ENCODE results near the gene HELZ. TPM values are rescaled to one million over a fixed set of nuclear protein-coding genes. Genes with fewer than 3 reads are reported as not detected.

HELZ gene
- total and polyA plus RNA-seq, 4 donors = 3.8 to 69.2 (median 25.7) TPM

DNA sequence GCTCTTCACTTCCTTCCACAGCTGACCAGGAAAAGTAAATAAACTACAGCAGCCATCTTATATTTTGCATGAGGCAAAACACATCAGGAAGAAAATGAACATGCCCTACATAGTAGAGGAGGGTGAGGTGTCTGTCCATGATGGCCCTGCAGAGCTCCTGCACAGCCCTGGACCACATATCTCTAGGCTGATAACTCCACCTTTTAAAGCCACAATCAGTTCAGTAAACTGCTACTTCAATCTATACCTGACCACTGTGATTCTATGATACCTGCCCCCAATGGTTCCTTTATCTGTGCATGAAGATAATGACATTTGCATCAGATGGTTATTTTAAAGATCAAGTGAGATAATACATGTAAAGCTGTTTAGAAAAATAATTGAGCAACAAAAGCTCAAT lies 82.2 kb downstream of the HELZ start:
- DNase-seq (ENCODE audit: low spot score) = no peak
- peaks cover 0 to 53% (median 27%) of the 10 kb centered on the region in 4 donors for H3K36me3 ChIP-seq (ENCODE audit: control insufficient read depth in 4 of 4, insufficient read depth in 3 of 4, low read depth in 1 of 4, low read length in 3 of 4)

DNA sequence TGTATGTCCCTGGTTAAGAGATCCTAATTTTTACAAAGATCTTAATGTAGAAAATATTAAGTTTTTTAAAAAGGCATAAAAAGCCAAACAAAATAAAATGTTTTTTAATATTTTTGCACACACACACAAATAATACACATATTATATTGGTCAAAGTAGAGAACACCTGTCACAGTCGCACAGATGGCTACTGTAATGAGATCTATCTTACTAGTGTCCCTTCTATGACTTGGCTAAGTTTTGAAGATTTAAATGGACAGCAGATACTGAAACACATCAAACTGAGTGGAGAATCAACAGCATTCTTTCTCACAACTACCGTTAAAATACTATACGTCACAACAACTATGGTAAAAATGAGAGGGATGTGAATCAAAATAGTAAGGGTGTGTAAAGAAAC lies 83.4 kb downstream of the HELZ start:
- no peak overlapping the region for H3K27ac ChIP-seq (ENCODE audit: low read depth in 1 of 2, low read length in 2 of 2)
- H3K9ac ChIP-seq (ENCODE audit: low read depth in 1 of 2, low read length in 2 of 2) = no peak overlapping the region
- no peak overlapping the region for H3K4me3 ChIP-seq (ENCODE audit: low read depth in 1 of 3, low read length in 3 of 3)
- no peaks in the 10 kb centered on the region for H3K27me3 ChIP-seq (ENCODE audit: control insufficient read depth in 4 of 4, insufficient read depth in 4 of 4, low read length in 3 of 4)
- no peaks in the 10 kb centered on the region for H3K4me1 ChIP-seq (ENCODE audit: control insufficient read depth in 4 of 4, insufficient read depth in 4 of 4, low read length in 3 of 4)
- TF ChIP-seq, protein P1, sequence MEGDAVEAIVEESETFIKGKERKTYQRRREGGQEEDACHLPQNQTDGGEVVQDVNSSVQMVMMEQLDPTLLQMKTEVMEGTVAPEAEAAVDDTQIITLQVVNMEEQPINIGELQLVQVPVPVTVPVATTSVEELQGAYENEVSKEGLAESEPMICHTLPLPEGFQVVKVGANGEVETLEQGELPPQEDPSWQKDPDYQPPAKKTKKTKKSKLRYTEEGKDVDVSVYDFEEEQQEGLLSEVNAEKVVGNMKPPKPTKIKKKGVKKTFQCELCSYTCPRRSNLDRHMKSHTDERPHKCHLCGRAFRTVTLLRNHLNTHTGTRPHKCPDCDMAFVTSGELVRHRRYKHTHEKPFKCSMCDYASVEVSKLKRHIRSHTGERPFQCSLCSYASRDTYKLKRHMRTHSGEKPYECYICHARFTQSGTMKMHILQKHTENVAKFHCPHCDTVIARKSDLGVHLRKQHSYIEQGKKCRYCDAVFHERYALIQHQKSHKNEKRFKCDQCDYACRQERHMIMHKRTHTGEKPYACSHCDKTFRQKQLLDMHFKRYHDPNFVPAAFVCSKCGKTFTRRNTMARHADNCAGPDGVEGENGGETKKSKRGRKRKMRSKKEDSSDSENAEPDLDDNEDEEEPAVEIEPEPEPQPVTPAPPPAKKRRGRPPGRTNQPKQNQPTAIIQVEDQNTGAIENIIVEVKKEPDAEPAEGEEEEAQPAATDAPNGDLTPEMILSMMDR (IDR thresholded peaks at IDR 0.05; ENCODE audit: low read depth, low read length, missing input control) = no peak
- no peak for TF ChIP-seq TAF1 (conservative IDR thresholded peaks at IDR 0.05)
- TF ChIP-seq, protein P2, sequence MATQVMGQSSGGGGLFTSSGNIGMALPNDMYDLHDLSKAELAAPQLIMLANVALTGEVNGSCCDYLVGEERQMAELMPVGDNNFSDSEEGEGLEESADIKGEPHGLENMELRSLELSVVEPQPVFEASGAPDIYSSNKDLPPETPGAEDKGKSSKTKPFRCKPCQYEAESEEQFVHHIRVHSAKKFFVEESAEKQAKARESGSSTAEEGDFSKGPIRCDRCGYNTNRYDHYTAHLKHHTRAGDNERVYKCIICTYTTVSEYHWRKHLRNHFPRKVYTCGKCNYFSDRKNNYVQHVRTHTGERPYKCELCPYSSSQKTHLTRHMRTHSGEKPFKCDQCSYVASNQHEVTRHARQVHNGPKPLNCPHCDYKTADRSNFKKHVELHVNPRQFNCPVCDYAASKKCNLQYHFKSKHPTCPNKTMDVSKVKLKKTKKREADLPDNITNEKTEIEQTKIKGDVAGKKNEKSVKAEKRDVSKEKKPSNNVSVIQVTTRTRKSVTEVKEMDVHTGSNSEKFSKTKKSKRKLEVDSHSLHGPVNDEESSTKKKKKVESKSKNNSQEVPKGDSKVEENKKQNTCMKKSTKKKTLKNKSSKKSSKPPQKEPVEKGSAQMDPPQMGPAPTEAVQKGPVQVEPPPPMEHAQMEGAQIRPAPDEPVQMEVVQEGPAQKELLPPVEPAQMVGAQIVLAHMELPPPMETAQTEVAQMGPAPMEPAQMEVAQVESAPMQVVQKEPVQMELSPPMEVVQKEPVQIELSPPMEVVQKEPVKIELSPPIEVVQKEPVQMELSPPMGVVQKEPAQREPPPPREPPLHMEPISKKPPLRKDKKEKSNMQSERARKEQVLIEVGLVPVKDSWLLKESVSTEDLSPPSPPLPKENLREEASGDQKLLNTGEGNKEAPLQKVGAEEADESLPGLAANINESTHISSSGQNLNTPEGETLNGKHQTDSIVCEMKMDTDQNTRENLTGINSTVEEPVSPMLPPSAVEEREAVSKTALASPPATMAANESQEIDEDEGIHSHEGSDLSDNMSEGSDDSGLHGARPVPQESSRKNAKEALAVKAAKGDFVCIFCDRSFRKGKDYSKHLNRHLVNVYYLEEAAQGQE (IDR thresholded peaks at IDR 0.05) = no peak
- TF ChIP-seq RXRA (IDR thresholded peaks at IDR 0.05) = no peak
- H3K36me3 ChIP-seq (ENCODE audit: control insufficient read depth in 4 of 4, insufficient read depth in 3 of 4, low read depth in 1 of 4, low read length in 3 of 4) = peaks cover 0 to 43% (median 24%) of the 10 kb centered on the region in 4 donors
- H3K9me3 ChIP-seq (ENCODE audit: control insufficient read depth in 4 of 4, low read length in 3 of 4) = peaks cover 0 to 2% (median 0%) of the 10 kb centered on the region in 4 donors
- WGBS = 94% methylated on average over 3 of the region's 3 CpGs
- DNase-seq (ENCODE audit: low spot score) = no peak

More for the DNA sequence above, 82.2 kb downstream of the HELZ start:
- no peak overlapping the region for H3K4me3 ChIP-seq (ENCODE audit: low read depth in 1 of 3, low read length in 3 of 3)
- no peak overlapping the region for H3K9ac ChIP-seq (ENCODE audit: low read depth in 1 of 2, low read length in 2 of 2)
- no peak overlapping the region for H3K27ac ChIP-seq (ENCODE audit: low read depth in 1 of 2, low read length in 2 of 2)
- H3K4me1 ChIP-seq (ENCODE audit: control insufficient read depth in 4 of 4, insufficient read depth in 4 of 4, low read length in 3 of 4) = no peaks in the 10 kb centered on the region
- H3K9me3 ChIP-seq (ENCODE audit: control insufficient read depth in 4 of 4, low read length in 3 of 4) = no peaks in the 10 kb centered on the region
- H3K27me3 ChIP-seq (ENCODE audit: control insufficient read depth in 4 of 4, insufficient read depth in 4 of 4, low read length in 3 of 4) = no peaks in the 10 kb centered on the region
- TF ChIP-seq GABPA (IDR thresholded peaks at IDR 0.05 in 1 of 2, conservative IDR thresholded peaks at IDR 0.05 in 1 of 2) (no peak), RAD21 (IDR thresholded peaks at IDR 0.05) (no peak), YY1 (IDR thresholded peaks at IDR 0.05) (no peak), HNF4A (conservative IDR thresholded peaks at IDR 0.05) (no peak), TAF1 (conservative IDR thresholded peaks at IDR 0.05) (no peak), JUND (IDR thresholded peaks at IDR 0.05) (no peak), SP1 (IDR thresholded peaks at IDR 0.05) (no peak), EGR1 (IDR thresholded peaks at IDR 0.05; ENCODE audit: low read depth in 2 of 2) (no peak), FOXA2 (IDR thresholded peaks at IDR 0.05) (no peak), NR2F2 (IDR thresholded peaks at IDR 0.05) (no peak), HNF4G (IDR thresholded peaks at IDR 0.05) (no peak)
- TF ChIP-seq, protein P3, sequence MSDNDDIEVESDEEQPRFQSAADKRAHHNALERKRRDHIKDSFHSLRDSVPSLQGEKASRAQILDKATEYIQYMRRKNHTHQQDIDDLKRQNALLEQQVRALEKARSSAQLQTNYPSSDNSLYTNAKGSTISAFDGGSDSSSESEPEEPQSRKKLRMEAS (IDR thresholded peaks at IDR 0.05) = no peak
